Activated CD4-positive, alpha-beta T cell treated with anti-CD3 and anti-CD28 coated beads, Interleukin-2, amount 50 U/mL, for 4 hours (primary cell): Measurements from ENCODE around the gene CORO6.
A peak's percentile ranks its signal among the peaks of the same experiment; 100 is the strongest.

Experiments used
- DNase-seq, 2 experiments: peaks; one replicate each; pipeline ENCODE4 v3.0.0-alpha.2; 2020

CORO6 gene

GRCh38 chr17:29576214-29577000, 46.3 kb downstream of the CORO6 start:
- DNase-seq, result no peak

GRCh38 chr17:29575511-29576213, 47.0 kb downstream of the CORO6 start:
- no peak for DNase-seq

GRCh38 chr17:29574732-29575510, 47.8 kb downstream of the CORO6 start:
- no peak for DNase-seq

GRCh38 chr17:29573871-29574731, 48.6 kb downstream of the CORO6 start:
- no peak for DNase-seq

GRCh38 chr17:29573558-29573869, 49.2 kb downstream of the CORO6 start:
- no peak for DNase-seq

GRCh38 chr17:29572691-29573557, 49.8 kb downstream of the CORO6 start:
- DNase-seq, result peak; percentile 49 to 52

- DNase-seq, result no peak
These were observed 50.6 kb downstream of the CORO6 start for GRCh38 chr17:29571883-29572681.

- no peak for DNase-seq
These were observed 51.2 kb downstream of the CORO6 start for GRCh38 chr17:29571486-29571882.

GRCh38 chr17:29570521-29570920, 52.2 kb downstream of the CORO6 start:
- DNase-seq, result no peak

- no peak for DNase-seq
These were observed 53.3 kb downstream of the CORO6 start for GRCh38 chr17:29569245-29569950.

- DNase-seq, result peak; percentile 93
These were observed 54.1 kb downstream of the CORO6 start, which contains the start of gene TP53I13 for GRCh38 chr17:29568331-29569244. Gene TP53I13, plus strand, starts transcription at chr17:29568701. Its CDS starts 58 bp downstream, at chr17:29568759.

GRCh38 chr17:29567554-29568330, 55.0 kb downstream of the CORO6 start:
- DNase-seq, result peak; percentile 63 to 65

- no peak for DNase-seq
These were observed 55.5 kb downstream of the CORO6 start for GRCh38 chr17:29567304-29567553.

- DNase-seq, result peak; percentile 36 to 43
These were observed 56.0 kb downstream of the CORO6 start, which contains the start of gene ABHD15 for GRCh38 chr17:29566473-29567303. Gene ABHD15, minus strand, starts transcription at chr17:29567037. Its CDS starts 71 bp downstream, at chr17:29566966.

- DNase-seq, result peak; percentile 50 to 51
These were observed 56.9 kb downstream of the CORO6 start for GRCh38 chr17:29565643-29566472.
